ENCODE measurements around the gene MKLN1. TPM values are rescaled to one million over a fixed set of nuclear protein-coding genes. Genes with fewer than 3 reads are reported as not detected.
"Not testable (repeated sequence)": the region's sequence is repeated elsewhere in the genome, so short reads cannot be mapped to it uniquely, and the experiment has no call there.

Gene MKLN1
- total RNA-seq, 1 donor from 2014 or later, result 55.1 TPM

- peak; percentile 23 for DNase-seq (ENCODE audit: low spot score)
These were observed 173.7 kb downstream of the MKLN1 start for GRCh38 chr7:131501422-131501821.

- no peak for DNase-seq (ENCODE audit: low spot score)
These were observed 174.4 kb downstream of the MKLN1 start for GRCh38 chr7:131501930-131502685.

DNA sequence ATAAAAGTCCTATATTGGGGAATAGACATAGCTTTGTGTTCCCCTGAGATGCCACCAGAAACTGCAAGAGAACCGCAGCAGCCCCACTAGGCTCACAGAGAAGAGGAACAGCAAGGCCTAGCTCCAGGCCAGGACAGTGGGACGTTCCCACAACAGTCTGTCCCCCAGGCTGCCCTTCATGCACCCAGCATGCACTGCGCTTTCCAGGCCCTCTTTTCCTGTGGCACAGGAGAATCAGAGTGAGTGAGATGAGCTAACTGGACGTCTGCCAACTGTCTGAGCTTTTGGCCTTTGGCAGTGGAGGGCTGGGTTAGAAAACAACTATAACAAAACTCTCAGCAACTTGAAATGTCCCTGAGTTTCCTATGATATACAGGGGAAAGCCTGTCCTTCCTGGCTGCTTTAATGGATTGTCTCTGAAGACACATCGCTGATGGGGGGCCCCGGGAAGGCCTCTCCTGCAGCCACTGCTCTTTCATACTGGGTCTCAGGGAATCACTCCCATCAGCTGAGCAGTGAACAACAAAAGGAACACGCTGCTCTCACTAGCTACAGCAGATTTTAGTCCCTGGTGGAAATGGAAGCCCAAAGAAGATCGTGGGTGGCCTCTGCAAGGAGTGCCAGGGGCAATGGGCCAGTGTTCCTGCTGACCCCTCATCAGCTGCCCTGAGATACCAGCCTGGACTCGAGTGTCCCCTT, 175.3 kb downstream of the MKLN1 start:
- peak; percentile 92 for DNase-seq (ENCODE audit: low spot score)

DNA sequence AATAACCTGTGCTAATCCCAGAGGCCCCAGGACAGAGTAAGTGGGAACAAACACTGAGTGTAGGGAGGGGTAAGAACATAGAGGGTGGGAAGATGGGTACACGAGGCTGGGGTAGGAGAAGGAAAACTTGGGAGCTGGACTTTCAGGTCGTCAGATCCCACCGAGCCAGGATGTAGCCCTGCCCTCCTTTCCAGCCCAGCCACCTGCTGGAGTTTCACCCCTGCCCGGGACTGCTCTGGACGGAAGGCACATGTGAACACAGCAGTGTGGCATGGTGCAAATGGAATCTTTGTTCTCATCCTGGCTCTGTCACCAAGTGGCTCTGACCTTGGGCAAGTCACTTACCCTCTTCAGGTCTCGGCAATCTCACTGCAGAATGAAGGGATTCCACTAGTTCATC, 176.0 kb downstream of the MKLN1 start:
- DNase-seq (ENCODE audit: low spot score), result no peak

- no peak for DNase-seq (ENCODE audit: low spot score)
These were observed 176.7 kb downstream of the MKLN1 start for GRCh38 chr7:131504157-131504899.

DNA sequence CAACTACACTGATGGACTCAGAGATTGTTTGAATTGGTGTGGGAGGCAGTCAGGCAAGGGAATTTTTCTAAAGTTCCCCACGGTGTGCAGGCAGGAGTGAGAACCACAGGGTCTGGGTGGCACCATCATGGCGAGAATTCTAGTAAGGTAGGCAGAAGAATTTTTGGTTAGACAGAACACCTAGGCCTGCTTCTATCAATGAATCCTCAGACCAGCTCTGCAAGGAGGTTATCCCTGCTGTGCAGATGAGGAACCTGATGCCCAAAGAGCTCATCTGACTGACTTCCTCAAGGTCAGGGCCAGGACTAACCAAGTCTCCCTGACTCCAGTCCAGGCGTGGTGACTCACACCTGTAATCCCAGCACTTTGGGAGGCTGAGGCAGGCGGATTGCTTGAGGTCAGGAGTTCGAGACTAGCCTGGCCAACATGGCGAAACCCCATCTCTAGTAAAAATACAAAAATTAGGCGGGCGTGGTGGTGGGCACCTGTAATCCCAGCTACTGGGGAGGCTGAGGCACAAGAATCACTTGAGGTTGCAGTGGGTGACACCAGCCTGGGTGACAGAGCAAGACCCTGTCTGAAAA, 177.5 kb downstream of the MKLN1 start:
- not testable (repeated sequence) for DNase-seq (ENCODE audit: low spot score)

- DNase-seq (ENCODE audit: low spot score), result no peak
These were observed 178.2 kb downstream of the MKLN1 start for GRCh38 chr7:131505636-131506557.

- no peak for DNase-seq (ENCODE audit: low spot score)
These were observed 178.9 kb downstream of the MKLN1 start for GRCh38 chr7:131506597-131506996.

GRCh38 chr7:131507592-131508331, 180.1 kb downstream of the MKLN1 start:
- DNase-seq (ENCODE audit: low spot score), result peak; percentile 71

GRCh38 chr7:131508754-131509486, 181.2 kb downstream of the MKLN1 start:
- DNase-seq (ENCODE audit: low spot score), result no peak

DNA sequence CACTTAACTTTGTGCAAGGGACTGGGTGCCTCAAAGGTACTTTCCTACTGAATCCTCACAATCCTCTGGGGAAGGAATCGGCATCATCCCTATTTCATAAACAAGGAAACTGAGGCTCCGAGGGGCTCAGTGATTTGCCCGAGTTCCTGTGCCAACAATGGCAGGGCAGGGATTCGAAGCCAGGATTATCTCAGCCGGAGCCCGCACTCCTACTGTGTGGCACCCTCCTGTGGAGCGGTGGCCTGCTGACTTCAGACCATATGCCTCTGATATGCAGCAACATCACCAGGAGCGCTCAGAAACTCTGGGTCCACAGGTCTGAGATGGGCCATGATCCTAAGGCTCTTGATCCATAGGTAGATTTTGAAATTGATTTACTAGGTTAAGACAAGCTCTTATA, 182.1 kb downstream of the MKLN1 start:
- DNase-seq (ENCODE audit: low spot score), result no peak

DNA sequence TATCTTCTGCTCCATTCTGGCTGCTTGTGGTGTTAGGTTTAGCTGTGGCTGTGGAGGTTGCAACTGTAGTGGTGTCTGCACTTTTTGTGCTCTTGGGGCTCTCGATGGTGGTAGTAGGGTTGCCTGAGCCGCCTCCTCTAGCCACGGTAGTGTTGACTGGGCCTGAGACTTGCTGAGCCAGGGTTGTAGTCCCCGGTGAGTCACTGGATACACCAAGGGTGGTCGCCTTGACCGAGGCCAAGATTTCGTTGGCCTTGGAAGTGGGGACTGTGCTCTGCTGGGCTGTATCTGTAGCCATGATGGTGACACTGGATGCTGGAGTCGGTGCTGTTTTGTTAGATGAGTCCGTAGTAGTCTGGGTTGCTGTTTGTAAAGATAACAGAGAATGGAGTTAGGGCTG, 183.4 kb downstream of the MKLN1 start:
- DNase-seq (ENCODE audit: low spot score), result no peak

DNA sequence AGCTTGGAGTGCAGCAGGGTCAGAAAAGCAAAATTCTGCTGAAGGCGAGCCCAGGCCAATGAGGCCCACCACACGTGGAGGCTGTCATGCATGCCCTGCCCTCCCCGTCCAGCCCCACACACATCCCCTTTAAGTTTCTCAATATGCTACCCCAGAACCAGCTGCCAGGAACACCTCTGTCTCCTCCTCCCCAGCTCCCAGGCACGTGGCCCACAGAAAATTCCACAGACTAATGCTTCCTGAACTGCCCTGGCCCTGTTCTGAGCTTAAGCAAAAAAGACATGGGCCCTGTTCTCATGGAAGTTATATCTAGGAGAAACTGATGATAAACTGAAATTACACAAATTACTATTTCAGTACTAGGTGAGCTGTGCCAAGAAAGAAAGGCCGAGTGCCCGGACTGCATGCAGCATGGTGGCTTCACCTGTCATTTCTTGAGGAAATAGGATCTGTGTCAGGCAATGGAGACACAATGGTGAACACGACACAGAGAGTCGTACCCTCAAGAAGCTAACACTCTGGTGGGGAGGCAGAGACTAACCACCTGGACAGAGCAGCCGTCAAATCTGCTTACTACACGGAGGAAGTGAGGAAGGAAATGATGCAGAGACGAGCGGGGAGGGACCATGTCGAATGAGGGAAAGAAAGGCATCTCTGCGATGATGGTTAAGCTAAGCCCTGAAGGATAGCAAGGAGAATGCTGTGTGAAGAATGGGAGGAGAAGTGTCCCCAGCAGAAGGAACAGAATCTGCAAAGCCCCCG, 184.3 kb downstream of the MKLN1 start:
- DNase-seq (ENCODE audit: low spot score), result peak; percentile 65

DNA sequence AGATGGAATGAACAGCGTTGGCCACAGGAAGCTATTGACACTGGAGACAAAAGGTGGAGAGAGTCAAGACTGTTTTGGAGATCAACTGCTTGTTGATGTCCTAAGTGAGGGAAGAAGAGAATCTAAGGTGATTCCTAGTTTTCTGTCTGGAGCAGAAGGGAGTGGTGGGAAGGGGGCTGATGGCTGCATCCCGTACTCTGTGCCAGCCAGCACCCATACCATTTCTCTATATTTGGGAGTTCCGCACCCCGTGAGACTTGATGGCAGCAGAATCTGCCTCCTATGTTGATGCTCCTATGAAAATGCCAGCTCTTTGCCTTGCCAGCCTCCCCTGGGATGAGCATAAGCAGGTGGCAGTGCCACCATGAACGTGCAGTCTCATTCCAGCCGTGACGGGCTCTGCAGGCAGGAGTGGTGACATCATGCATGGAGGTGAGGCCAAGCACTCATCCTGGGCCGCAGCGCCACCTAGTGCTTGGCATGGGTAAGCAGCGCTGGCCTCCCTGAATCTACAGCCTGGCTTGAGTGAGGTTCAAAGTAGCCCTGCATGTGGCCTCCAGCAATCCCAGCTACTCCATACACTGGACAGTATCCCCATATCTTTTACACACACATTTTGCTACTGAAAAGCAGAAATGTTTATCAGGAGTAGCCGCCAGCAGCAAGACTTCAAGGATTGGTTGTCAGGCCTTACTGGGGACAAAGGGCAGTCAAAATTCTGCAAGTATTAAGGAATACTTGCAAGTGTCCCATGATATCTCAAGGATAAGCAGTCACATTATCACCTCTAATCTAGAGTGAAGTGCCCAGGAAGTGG, 185.8 kb downstream of the MKLN1 start:
- DNase-seq (ENCODE audit: low spot score), result peak; percentile 83

DNA sequence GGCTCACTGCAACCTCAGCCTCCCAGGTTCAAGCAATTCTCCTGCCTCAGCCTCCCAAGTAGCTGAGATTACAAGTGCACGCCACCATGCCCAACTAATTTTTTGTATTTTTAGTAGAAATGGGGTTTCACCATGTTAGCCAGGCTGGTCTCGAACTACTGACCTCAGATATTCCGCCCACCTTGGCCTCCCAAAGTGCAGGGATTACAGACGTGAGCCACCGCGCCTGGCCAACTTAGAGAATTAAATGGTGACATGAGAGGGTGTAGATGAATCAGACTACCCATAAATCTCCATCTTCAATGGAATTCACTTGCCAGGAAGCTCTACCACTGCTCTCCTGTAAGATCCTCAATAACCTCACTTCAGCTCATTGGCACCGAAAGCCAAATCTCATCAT, 187.8 kb downstream of the MKLN1 start:
- DNase-seq (ENCODE audit: low spot score), result not testable (repeated sequence)

DNA sequence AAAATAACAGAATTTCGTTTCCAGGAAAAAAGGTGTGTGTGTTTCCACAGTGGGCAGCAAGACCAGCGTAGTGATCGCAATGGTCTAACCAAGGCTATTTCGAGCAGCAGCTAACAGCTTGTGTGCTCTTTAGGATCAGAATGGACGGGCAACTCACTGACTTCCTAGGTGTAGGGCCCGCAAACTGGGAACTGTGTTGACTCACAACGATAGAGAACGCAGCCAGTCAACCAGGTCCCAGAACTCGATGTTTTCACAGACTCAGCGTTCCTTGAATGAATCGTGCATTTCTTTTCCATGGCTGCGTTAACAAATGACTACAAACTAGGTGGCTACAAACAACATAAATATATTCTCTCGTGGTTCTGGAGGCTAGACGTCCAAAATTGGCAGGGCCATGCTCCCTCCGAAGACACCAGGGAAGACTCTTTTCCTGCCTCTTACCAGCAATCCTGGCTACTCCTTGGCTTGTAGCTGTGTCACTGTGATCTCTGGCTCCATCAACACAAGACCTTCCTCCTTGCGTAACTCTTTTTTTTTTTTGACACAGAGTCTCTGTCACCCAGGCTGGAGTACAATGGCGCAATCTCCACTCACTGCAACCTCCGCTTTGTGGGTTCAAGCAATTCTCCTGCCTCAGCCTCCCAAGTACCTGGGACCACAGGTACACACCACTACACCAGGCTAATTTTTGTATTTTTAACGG, 189.7 kb downstream of the MKLN1 start:
- DNase-seq (ENCODE audit: low spot score), result no peak

- DNase-seq (ENCODE audit: low spot score), result no peak
These were observed 190.9 kb downstream of the MKLN1 start for GRCh38 chr7:131518626-131519025.

Measured in umbilical cord (tissue), 2 donors.